Kidney (tissue), 14 donors: ENCODE measurements around the gene C1orf185. TPM values are rescaled to one million over a fixed set of nuclear protein-coding genes. Genes with fewer than 3 reads are reported as not detected.

Experiments used
- DNase-seq, 5 donors: peaks; one replicate each; pipeline ENCODE4 v3.0.0-alpha.2; 2013 to 2020
- FAIRE-seq: peaks from 2 replicates; lab custom pipeline; 2012; peaks lifted over from hg19 to GRCh38; lab: Jason Lieb, UNC
- H3K27ac ChIP-seq, 2 donors: one replicate each; pipeline ENCODE4 v1.7.0; 2013; ENCODE audit warnings: low read depth in 2 of 2, low read length in 2 of 2, inconsistent platforms in 1 of 2
- H3K27me3 ChIP-seq: one replicate; pipeline ENCODE4 v1.7.1; 2013; ENCODE audit warnings: low read length, inconsistent platforms; ENCODE audit not compliant: control insufficient read depth, insufficient read depth
- H3K36me3 ChIP-seq, 3 donors: one replicate each; pipeline versions ENCODE4 v1.7.0 to v1.7.1; 2013; ENCODE audit warnings: low read length in 3 of 3, control low read depth in 1 of 3, inconsistent platforms in 1 of 3; ENCODE audit not compliant: insufficient read depth in 3 of 3, control insufficient read depth in 2 of 3
- H3K4me1 ChIP-seq, 3 donors: one replicate each; pipeline versions ENCODE4 v1.7.0 to v1.7.1; 2013; ENCODE audit warnings: low read length in 3 of 3, inconsistent platforms in 1 of 3, low read depth in 1 of 3; ENCODE audit not compliant: control insufficient read depth in 2 of 3, insufficient read depth in 2 of 3
- H3K4me3 ChIP-seq, 3 donors: one replicate each; pipeline versions ENCODE4 v1.7.0 to v1.8.1; 2013; ENCODE audit warnings: low read length in 3 of 3, control low read depth in 1 of 3, inconsistent platforms in 1 of 3
- H3K9ac ChIP-seq, 3 donors: one replicate each; pipeline versions ENCODE4 v1.7.0 to v1.7.1; 2013; ENCODE audit warnings: low read length in 3 of 3, control low read depth in 1 of 3, inconsistent platforms in 1 of 3
- H3K9me3 ChIP-seq, 3 donors: one replicate each; pipeline versions ENCODE4 v1.7.0 to v1.7.1; 2013; ENCODE audit warnings: low read length in 3 of 3, control low read depth in 1 of 3, inconsistent platforms in 1 of 3; ENCODE audit not compliant: control insufficient read depth in 2 of 3, insufficient read depth in 1 of 3
- intact Hi-C: fragments of 100-400 bp; cut with DNase I; formaldehyde crosslinking; loops from one replicate; pipeline ENCODE4 v1.11.1; 2022
- polyA plus RNA-seq: library from polyadenylated mRNA; stranded (reverse); fragments of 350-450 nt; fragmentation: Illumina TruSeq; extraction: RNeasy Lipid Tissue Mini Kit (QIAGEN cat#74804); gene quantifications from one replicate; pipeline ENCODE4 v1.2.3, GENCODE V29; 2014; ENCODE audit warnings: low read depth, low replicate concordance; ENCODE audit not compliant: insufficient read depth
- total RNA-seq: library from RNA; stranded (reverse); fragmentation: NEBNext Ultra II Directional; extraction: Animal tissue kit (Norgen Biotek cat#: 25700); gene quantifications from one replicate; pipeline ENCODE4 v1.2.1, GENCODE V29; 2021
- TF ChIP-seq, protein P1 (sequence below): IDR thresholded peaks from 3 replicates; pipeline ENCODE4 v1.5.1; 2012; ENCODE audit warnings: mild to moderate bottlenecking, moderate library complexity, borderline replicate concordance; ENCODE audit not compliant: insufficient read depth; ENCODE audit errors: extremely low read depth
- donor health status: control.
- donor health status: control.
- donor health status: control.
- donor health status: control.
- donor health status: control.
- donor health status: DM: yes; HTN: yes; CAD: no.
- donor health status: Normal renal cell carcinoma (clear cell type).

The C1orf185 gene
- total and polyA plus RNA-seq, 2 donors from 2014 or later: not detected

GRCh38 chr1:51063121-51063520, 38.9 kb upstream of the C1orf185 start:
- Histone ChIP-seq H3K4me1 (no peaks in the 10 kb centered on the region), H3K36me3 (no peaks in the 10 kb centered on the region), H3K27ac (no peak overlapping the region), H3K9me3 (peaks cover 0 to 4% (median 0%) of the 10 kb centered on the region in 3 donors), H3K9ac (no peak overlapping the region), H3K27me3 (no peaks in the 10 kb centered on the region), H3K4me3 (no peak overlapping the region)
- DNase-seq: no peak
- FAIRE-seq: no peak
- TF ChIP-seq, protein P1, sequence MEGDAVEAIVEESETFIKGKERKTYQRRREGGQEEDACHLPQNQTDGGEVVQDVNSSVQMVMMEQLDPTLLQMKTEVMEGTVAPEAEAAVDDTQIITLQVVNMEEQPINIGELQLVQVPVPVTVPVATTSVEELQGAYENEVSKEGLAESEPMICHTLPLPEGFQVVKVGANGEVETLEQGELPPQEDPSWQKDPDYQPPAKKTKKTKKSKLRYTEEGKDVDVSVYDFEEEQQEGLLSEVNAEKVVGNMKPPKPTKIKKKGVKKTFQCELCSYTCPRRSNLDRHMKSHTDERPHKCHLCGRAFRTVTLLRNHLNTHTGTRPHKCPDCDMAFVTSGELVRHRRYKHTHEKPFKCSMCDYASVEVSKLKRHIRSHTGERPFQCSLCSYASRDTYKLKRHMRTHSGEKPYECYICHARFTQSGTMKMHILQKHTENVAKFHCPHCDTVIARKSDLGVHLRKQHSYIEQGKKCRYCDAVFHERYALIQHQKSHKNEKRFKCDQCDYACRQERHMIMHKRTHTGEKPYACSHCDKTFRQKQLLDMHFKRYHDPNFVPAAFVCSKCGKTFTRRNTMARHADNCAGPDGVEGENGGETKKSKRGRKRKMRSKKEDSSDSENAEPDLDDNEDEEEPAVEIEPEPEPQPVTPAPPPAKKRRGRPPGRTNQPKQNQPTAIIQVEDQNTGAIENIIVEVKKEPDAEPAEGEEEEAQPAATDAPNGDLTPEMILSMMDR: no peak
- intact Hi-C loops: no loop called here

DNA sequence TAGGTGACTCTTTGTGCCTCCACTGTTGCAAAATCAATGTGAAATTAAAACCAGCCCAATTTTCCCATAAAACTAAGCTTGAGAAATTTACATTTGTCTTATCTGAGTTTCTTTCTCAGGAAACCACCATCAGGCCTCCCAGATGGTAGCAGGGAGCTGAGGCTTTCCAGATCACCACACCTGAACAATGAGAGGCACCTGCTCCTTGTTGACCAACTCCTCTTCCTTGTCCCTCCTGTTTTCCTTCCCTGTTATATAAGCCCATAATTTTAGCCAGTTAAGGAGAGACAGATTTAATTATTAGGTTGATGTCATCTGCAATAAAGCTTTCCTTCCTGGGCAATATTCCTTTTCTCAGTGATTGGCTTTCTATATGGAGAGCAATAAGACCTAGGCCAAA, 32.0 kb upstream of the C1orf185 start:
- Histone ChIP-seq H3K27ac (no peak overlapping the region), H3K27me3 (no peaks in the 10 kb centered on the region), H3K36me3 (no peaks in the 10 kb centered on the region), H3K9ac (no peak overlapping the region), H3K9me3 (no peaks in the 10 kb centered on the region), H3K4me3 (no peak overlapping the region), H3K4me1 (no peaks in the 10 kb centered on the region)
- no peak for FAIRE-seq
- DNase-seq: no peak
- intact Hi-C loops: no loop called here
- TF ChIP-seq, protein P1: no peak

DNA sequence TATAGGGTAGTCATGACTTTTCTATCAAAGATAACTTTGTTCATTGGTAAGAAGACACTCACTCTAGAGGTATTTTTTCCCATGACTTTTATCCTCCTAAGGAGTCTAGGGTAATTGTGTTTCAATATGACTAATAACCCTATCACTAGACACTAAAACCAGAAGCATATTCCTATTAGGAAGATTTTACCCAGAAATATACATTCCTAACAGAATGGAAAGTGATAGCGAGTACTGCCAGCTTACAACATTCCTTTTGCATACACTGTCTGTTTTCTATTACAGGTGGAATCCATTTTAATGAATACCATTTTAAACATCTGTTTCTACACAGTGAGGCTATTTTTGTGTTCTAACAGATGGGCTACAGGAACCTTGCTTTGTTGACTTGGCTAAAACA, 31.4 kb upstream of the C1orf185 start:
- FAIRE-seq (no peak), DNase-seq (no peak)
- Histone ChIP-seq H3K9ac (no peak overlapping the region), H3K4me1 (no peaks in the 10 kb centered on the region), H3K4me3 (no peak overlapping the region), H3K36me3 (no peaks in the 10 kb centered on the region), H3K9me3 (no peaks in the 10 kb centered on the region), H3K27me3 (no peaks in the 10 kb centered on the region), H3K27ac (no peak overlapping the region)
- TF ChIP-seq, protein P1: no peak
- intact Hi-C loops: no loop called here
